GM19328 (cell line): ENCODE results near the gene LUC7L.
"Not testable (repeated sequence)": the region's sequence is repeated elsewhere in the genome, so short reads cannot be mapped to it uniquely, and the experiment has no call there.

Experiments
- ATAC-seq: cut with Tn5 transposase; IDR thresholded peaks from one replicate; pipeline ENCODE4 v1.9.1; 2021; ENCODE audit warnings: mild to moderate bottlenecking, moderate library complexity; ENCODE audit not compliant: unreplicated experiment

LUC7L gene

GRCh38 chr16:228852-229730 lies at the start of gene LUC7L:
TSS of gene LUC7L (minus strand) at chr16:229449. CDS start at chr16:229339, 110 bp downstream.
- peak; percentile 77 for ATAC-seq

- no peak for ATAC-seq
These were observed 49.7 kb upstream of the LUC7L start for GRCh38 chr16:278863-279366.

- ATAC-seq = no peak
These were observed 47.3 kb upstream of the LUC7L start for GRCh38 chr16:276426-277077.

GRCh38 chr16:275786-276232 lies 46.6 kb upstream of the LUC7L start, which contains the start of gene RGS11:
TSS of gene RGS11 (minus strand) at chr16:275944. CDS start at chr16:275911, 33 bp downstream.
- no peak for ATAC-seq

GRCh38 chr16:275041-275641 lies 45.9 kb upstream of the LUC7L start:
- no peak for ATAC-seq

GRCh38 chr16:273547-274421 lies 44.5 kb upstream of the LUC7L start:
- ATAC-seq = no peak

- ATAC-seq = no peak
These were observed 43.6 kb upstream of the LUC7L start for GRCh38 chr16:272633-273546.

- no peak for ATAC-seq
These were observed 41.4 kb upstream of the LUC7L start for GRCh38 chr16:270381-271255.

GRCh38 chr16:269061-269796 lies 40.0 kb upstream of the LUC7L start:
- ATAC-seq = no peak

GRCh38 chr16:268141-269053 lies 39.1 kb upstream of the LUC7L start:
- no peak for ATAC-seq

GRCh38 chr16:267562-267961 lies 38.3 kb upstream of the LUC7L start:
- not testable (repeated sequence) for ATAC-seq

GRCh38 chr16:266258-267164 lies 37.3 kb upstream of the LUC7L start:
- ATAC-seq = no peak

- ATAC-seq = no peak
These were observed 36.5 kb upstream of the LUC7L start for GRCh38 chr16:265711-266110.

GRCh38 chr16:265002-265529 lies 35.8 kb upstream of the LUC7L start:
- no peak for ATAC-seq

- no peak for ATAC-seq
These were observed 35.2 kb upstream of the LUC7L start for GRCh38 chr16:264440-264951.
